Measurements from ENCODE around the gene RAB40AL.

- TF ChIP-seq MAX (IDR thresholded peaks at IDR 0.05; ENCODE audit: low read depth, low read length) (no peak), CTCF (IDR thresholded peaks at IDR 0.05 in 2 of 3, conservative IDR thresholded peaks at IDR 0.05 in 1 of 3; ENCODE audit: control insufficient read depth in 2 of 3, extremely low read depth in 1 of 3, insufficient read depth in 1 of 3, low read depth in 3 of 3, low read length in 3 of 3) (no peak), POLR2A (IDR thresholded peaks at IDR 0.05; ENCODE audit: low read depth, low read length) (no peak), JUND (IDR thresholded peaks at IDR 0.05; ENCODE audit: low read depth, low read length) (no peak), RFX5 (IDR thresholded peaks at IDR 0.05; ENCODE audit: low read depth, low read length) (no peak), CHD2 (IDR thresholded peaks at IDR 0.05; ENCODE audit: borderline replicate concordance, low read depth, low read length) (no peak)
Observed at GRCh38 chrX:102930990-102931756, 5.9 kb upstream of the RAB40AL start.
